Measurements from ENCODE around the gene SELE. TPM values are rescaled to one million over a fixed set of nuclear protein-coding genes. Genes with fewer than 3 reads are reported as not detected.
"Not testable (repeated sequence)": the region's sequence is repeated elsewhere in the genome, so short reads cannot be mapped to it uniquely, and the experiment has no call there.

SELE gene
- total and polyA plus RNA-seq, 2 experiments from 2014 or later = not detected

GRCh38 chr1:169689395-169689794 is 44.5 kb downstream of the SELE start:
- no peak overlapping the region for H3K4me3 ChIP-seq
- no peaks in the 10 kb centered on the region for H3K36me3 ChIP-seq (ENCODE audit: low read depth)
- H3K9me3 ChIP-seq (ENCODE audit: low read depth) = no peaks in the 10 kb centered on the region
- H3K9ac ChIP-seq = no peak overlapping the region
- no peaks in the 10 kb centered on the region for H3K4me1 ChIP-seq (ENCODE audit: insufficient read depth)
- H3K9me2 ChIP-seq (ENCODE audit: insufficient read depth) = no peaks in the 10 kb centered on the region
- H3K4me2 ChIP-seq (ENCODE audit: unreplicated experiment) = no peak overlapping the region
- no peaks in the 10 kb centered on the region for H4K20me1 ChIP-seq (ENCODE audit: insufficient read depth)
- H3K27me3 ChIP-seq (replicated peaks; ENCODE audit: insufficient read depth) = no peaks in the 10 kb centered on the region
- H3K79me2 ChIP-seq (ENCODE audit: insufficient read depth) = no peaks in the 10 kb centered on the region
- DNase-seq = no peak
- H3F3A ChIP-seq (ENCODE audit: insufficient read depth) = no peaks in the 10 kb centered on the region
- no peak overlapping the region for H2AFZ ChIP-seq
- in situ Hi-C loops (cut with MboI) = no loop called here
- H3K27ac ChIP-seq = no peak overlapping the region
- TF ChIP-seq EZH2phosphoT487 (IDR thresholded peaks at IDR 0.05; ENCODE audit: insufficient read depth, low read depth) = no peak
- no peak for TF ChIP-seq EZH2 (IDR thresholded peaks at IDR 0.05; ENCODE audit: insufficient read depth, poor library complexity, severe bottlenecking)
- WGBS, 2 experiments (ENCODE audit: low coverage in 1 of 2, low lambda C conversion rate in 2 of 2, missing lambda C conversion rate in 2 of 2) = 58 to 61% methylated on average over 2 of the region's 2 CpGs

GRCh38 chr1:169688377-169688776 is 45.5 kb downstream of the SELE start:
- in situ Hi-C loops (cut with MboI); H3K27me3 ChIP-seq (replicated peaks; ENCODE audit: insufficient read depth); H3K4me2 ChIP-seq (ENCODE audit: unreplicated experiment); DNase-seq; H3K9me2 ChIP-seq (ENCODE audit: insufficient read depth); H3K79me2 ChIP-seq (ENCODE audit: insufficient read depth); H3K9me3 ChIP-seq (ENCODE audit: low read depth); H2AFZ ChIP-seq; H3K4me3 ChIP-seq; H3K4me1 ChIP-seq (ENCODE audit: insufficient read depth); H3K27ac ChIP-seq; H4K20me1 ChIP-seq (ENCODE audit: insufficient read depth); H3K36me3 ChIP-seq (ENCODE audit: low read depth); H3F3A ChIP-seq (ENCODE audit: insufficient read depth); H3K9ac ChIP-seq: not testable (repeated sequence)
- WGBS, 2 experiments (ENCODE audit: low coverage in 1 of 2, low lambda C conversion rate in 2 of 2, missing lambda C conversion rate in 2 of 2) = 48 to 60% methylated on average over 5 of the region's 5 CpGs

GRCh38 chr1:169683661-169684060 is 50.2 kb downstream of the SELE start:
- no peak overlapping the region for H3K4me3 ChIP-seq
- H3K27ac ChIP-seq = no peak overlapping the region
- no peaks in the 10 kb centered on the region for H3K36me3 ChIP-seq (ENCODE audit: low read depth)
- no peaks in the 10 kb centered on the region for H4K20me1 ChIP-seq (ENCODE audit: insufficient read depth)
- no peak overlapping the region for H3K9ac ChIP-seq
- DNase-seq = peak; percentile 38
- H3K4me2 ChIP-seq (ENCODE audit: unreplicated experiment) = no peak overlapping the region
- H2AFZ ChIP-seq = no peak overlapping the region
- H3K79me2 ChIP-seq (ENCODE audit: insufficient read depth) = no peaks in the 10 kb centered on the region
- H3K9me2 ChIP-seq (ENCODE audit: insufficient read depth) = no peaks in the 10 kb centered on the region
- in situ Hi-C loops (cut with MboI) = no loop called here
- 0 out of 2 replicates have a peak, but pooled peaks cover 3% of the 10 kb centered on the region for H3K4me1 ChIP-seq (ENCODE audit: insufficient read depth)
- TF ChIP-seq EZH2 (IDR thresholded peaks at IDR 0.05; ENCODE audit: insufficient read depth, poor library complexity, severe bottlenecking) (no peak), EZH2phosphoT487 (IDR thresholded peaks at IDR 0.05; ENCODE audit: insufficient read depth, low read depth) (no peak)
- no peaks in the 10 kb centered on the region for H3K27me3 ChIP-seq (replicated peaks; ENCODE audit: insufficient read depth)
- 19 to 25% methylated on average over 3 of the region's 3 CpGs for WGBS, 2 experiments (ENCODE audit: low coverage in 1 of 2, low lambda C conversion rate in 2 of 2, missing lambda C conversion rate in 2 of 2)
- no peaks in the 10 kb centered on the region for H3K9me3 ChIP-seq (ENCODE audit: low read depth)
- no peaks in the 10 kb centered on the region for H3F3A ChIP-seq (ENCODE audit: insufficient read depth)

- H3K36me3 ChIP-seq (ENCODE audit: low read depth); H4K20me1 ChIP-seq (ENCODE audit: insufficient read depth); H3K9me2 ChIP-seq (ENCODE audit: insufficient read depth); H3K27me3 ChIP-seq (replicated peaks; ENCODE audit: insufficient read depth); H3K4me3 ChIP-seq; H3K9ac ChIP-seq; DNase-seq; H2AFZ ChIP-seq; H3K9me3 ChIP-seq (ENCODE audit: low read depth); H3K4me1 ChIP-seq (ENCODE audit: insufficient read depth); in situ Hi-C loops (cut with MboI); H3K27ac ChIP-seq; H3K4me2 ChIP-seq (ENCODE audit: unreplicated experiment); H3F3A ChIP-seq (ENCODE audit: insufficient read depth); H3K79me2 ChIP-seq (ENCODE audit: insufficient read depth): not testable (repeated sequence)
- WGBS, 2 experiments (ENCODE audit: low coverage in 1 of 2, low lambda C conversion rate in 2 of 2, missing lambda C conversion rate in 2 of 2) = 68 to 73% methylated on average over 4 of the region's 4 CpGs
These were observed 50.7 kb downstream of the SELE start for GRCh38 chr1:169683168-169683567.

- Histone ChIP-seq H4K20me1 (ENCODE audit: insufficient read depth) (no peaks in the 10 kb centered on the region), H3K4me1 (ENCODE audit: insufficient read depth) (0 out of 2 replicates have a peak, but pooled peaks cover 3% of the 10 kb centered on the region), H3K9ac (no peak overlapping the region), H3F3A (ENCODE audit: insufficient read depth) (no peaks in the 10 kb centered on the region), H3K9me3 (ENCODE audit: low read depth) (no peaks in the 10 kb centered on the region), H2AFZ (no peak overlapping the region), H3K27ac (no peak overlapping the region), H3K9me2 (ENCODE audit: insufficient read depth) (no peaks in the 10 kb centered on the region), H3K79me2 (ENCODE audit: insufficient read depth) (no peaks in the 10 kb centered on the region), H3K27me3 (replicated peaks; ENCODE audit: insufficient read depth) (no peaks in the 10 kb centered on the region), H3K4me2 (ENCODE audit: unreplicated experiment) (no peak overlapping the region), H3K4me3 (no peak overlapping the region), H3K36me3 (ENCODE audit: low read depth) (no peaks in the 10 kb centered on the region)
- 14 to 21% methylated on average over 2 of the region's 2 CpGs for WGBS, 2 experiments (ENCODE audit: low coverage in 1 of 2, low lambda C conversion rate in 2 of 2, missing lambda C conversion rate in 2 of 2)
- peak; percentile 13 for DNase-seq
- no peak for TF ChIP-seq EZH2 (IDR thresholded peaks at IDR 0.05; ENCODE audit: insufficient read depth, poor library complexity, severe bottlenecking)
- no peak for TF ChIP-seq EZH2phosphoT487 (IDR thresholded peaks at IDR 0.05; ENCODE audit: insufficient read depth, low read depth)
- in situ Hi-C loops (cut with MboI) = no loop called here
These were observed 51.8 kb downstream of the SELE start for GRCh38 chr1:169682071-169682470.
